ENCODE measurements around the gene UBE2I. TPM values are rescaled to one million over a fixed set of nuclear protein-coding genes. Genes with fewer than 3 reads are reported as not detected.

The UBE2I gene
- total RNA-seq, 4 donors from 2014 or later = 55.4 to 110 (median 58.5) TPM

DNA sequence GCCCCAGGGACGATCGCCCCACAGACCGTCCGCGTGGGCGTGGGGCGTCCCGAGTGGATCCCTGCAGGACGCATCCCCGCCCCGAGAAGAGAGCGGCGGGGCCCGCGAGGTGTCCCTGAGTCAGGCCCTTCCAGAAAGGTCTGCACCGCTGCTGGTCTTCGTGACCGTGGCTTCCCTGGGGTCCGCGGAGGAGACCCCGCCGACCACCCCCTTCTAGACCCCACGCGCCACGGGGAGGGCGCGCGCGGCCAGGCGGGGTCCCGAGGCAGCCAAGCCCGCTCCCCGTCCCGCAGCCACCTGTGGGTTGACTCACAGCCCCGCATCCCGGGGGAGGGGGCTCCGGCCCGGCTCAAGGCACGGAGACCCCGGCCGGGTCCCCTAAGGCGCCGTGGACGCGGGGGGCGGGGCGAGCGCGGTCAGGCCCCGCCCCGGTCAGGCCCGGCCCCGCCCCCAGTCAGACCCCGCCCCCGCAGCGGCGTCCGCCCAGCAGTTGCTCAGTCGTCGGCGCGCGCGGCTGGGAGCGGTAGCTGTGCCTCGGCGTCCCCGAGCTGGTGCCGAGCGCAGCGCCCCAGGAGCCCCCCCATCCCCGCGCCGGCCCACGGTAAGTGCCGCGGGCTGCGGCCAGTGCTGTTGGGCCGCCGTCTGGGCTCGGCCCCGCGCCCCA, 23.8 kb downstream of the UBE2I start, which contains the start of gene BAIAP3:
Gene BAIAP3, plus strand, starts transcription at position 497 of the 664 bp plus-strand sequence. CDS start 4,905 bp downstream, outside the sequence.
- Histone ChIP-seq H3K9me3 (no peaks in the 10 kb centered on the region), H3K36me3 (no peaks in the 10 kb centered on the region), H3K4me3 (peak within 1 kb of the TSS in 3 of 4 donors; percentile 13 to 49 (median 37)), H3K27ac (peak within 1 kb of the TSS; percentile 45 to 70 (median 59)), H3K4me1 (peaks cover 8 to 34% (median 34%) of the 10 kb centered on the region in 4 donors), H3K27me3 (peaks cover 60% of the 10 kb centered on the region)
- WGBS, 2 donors (ENCODE audit: low coverage in 1 of 2) = 3% methylated on average over 24 of the region's 83 CpGs; no CpG with 5 or more reads in 1 of the 2 donors
- TF ChIP-seq POLR2AphosphoS5 (IDR thresholded peaks at IDR 0.05) (peak in 1 of 3 donors; percentile 30), EP300 (IDR thresholded peaks at IDR 0.05; ENCODE audit: low read depth) (no peak)
- peak; percentile 64 for DNase-seq
- in situ Hi-C loops (cut with MboI; ENCODE audit: low pct_ligation_motif_present in 1 of 4, low pct_unique_long_range_greater_than_20kb in 1 of 4, low sequenced_read_pairs in 3 of 4) (no loop called here), intact Hi-C loops (cut with DNase I; ENCODE audit: low total_unique reads) (no loop called here)

DNA sequence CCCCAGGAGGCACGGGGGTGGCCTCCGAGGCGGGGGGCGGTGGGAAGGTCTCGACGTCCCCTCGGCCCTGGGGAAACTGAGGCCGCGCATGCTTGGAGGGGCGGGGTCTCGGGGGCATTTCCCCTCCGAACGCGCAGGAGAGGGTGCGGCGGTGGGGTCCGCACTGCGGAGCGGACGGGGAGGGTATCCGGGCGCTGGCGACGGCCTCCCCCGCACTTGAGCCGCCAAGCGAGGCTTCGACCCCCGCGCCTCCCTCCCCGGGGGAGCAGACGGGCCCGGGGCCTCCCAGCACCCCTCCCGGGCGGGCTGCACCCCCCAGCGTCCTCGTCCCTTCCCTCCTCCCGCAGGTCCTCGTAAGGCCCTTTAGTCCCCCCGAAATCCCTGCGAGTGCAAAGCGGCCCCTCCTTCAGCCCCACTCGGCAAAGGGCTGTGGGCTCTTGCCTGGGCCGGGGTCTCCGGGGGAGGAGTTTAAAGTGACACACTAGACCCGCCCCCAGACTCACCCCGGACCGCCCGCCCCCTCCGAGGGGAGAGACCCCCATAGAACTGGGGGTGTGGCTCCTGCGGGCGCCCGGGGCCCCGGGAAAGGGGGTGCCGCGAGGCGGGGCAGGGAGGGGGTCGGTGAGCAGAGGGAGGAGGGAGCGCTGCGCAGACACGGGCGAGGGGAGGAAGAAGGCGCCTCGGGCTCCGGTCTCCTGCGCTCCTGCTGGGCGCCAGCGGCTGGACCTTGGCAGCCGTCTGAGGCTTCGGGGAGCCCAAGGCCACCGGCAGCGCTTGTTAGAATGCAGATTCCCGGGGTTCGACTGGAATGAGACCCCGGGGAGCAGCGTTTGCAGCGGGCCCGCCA, 24.6 kb downstream of the UBE2I start:
- peaks cover 60% of the 10 kb centered on the region for H3K27me3 ChIP-seq
- no peaks in the 10 kb centered on the region for H3K9me3 ChIP-seq
- 3% methylated on average over 40 of the region's 78 CpGs; no CpG with 5 or more reads in 1 of the 2 donors for WGBS, 2 donors (ENCODE audit: low coverage in 1 of 2)
- no peak overlapping the region for H3K27ac ChIP-seq
- in situ Hi-C loops (cut with MboI; ENCODE audit: low pct_ligation_motif_present in 1 of 4, low pct_unique_long_range_greater_than_20kb in 1 of 4, low sequenced_read_pairs in 3 of 4) (no loop called here), intact Hi-C loops (cut with DNase I; ENCODE audit: low total_unique reads) (no loop called here)
- DNase-seq = no peak
- H3K4me1 ChIP-seq = peaks cover 8 to 34% (median 34%) of the 10 kb centered on the region in 4 donors
- peak overlapping the region in 3 of 4 donors; percentile 13 to 49 (median 37) for H3K4me3 ChIP-seq
- no peaks in the 10 kb centered on the region for H3K36me3 ChIP-seq
- TF ChIP-seq EP300 (IDR thresholded peaks at IDR 0.05; ENCODE audit: low read depth) (no peak), POLR2A (IDR thresholded peaks at IDR 0.05) (no peak), POLR2AphosphoS5 (IDR thresholded peaks at IDR 0.05) (no peak)
- TF ChIP-seq, protein P1, sequence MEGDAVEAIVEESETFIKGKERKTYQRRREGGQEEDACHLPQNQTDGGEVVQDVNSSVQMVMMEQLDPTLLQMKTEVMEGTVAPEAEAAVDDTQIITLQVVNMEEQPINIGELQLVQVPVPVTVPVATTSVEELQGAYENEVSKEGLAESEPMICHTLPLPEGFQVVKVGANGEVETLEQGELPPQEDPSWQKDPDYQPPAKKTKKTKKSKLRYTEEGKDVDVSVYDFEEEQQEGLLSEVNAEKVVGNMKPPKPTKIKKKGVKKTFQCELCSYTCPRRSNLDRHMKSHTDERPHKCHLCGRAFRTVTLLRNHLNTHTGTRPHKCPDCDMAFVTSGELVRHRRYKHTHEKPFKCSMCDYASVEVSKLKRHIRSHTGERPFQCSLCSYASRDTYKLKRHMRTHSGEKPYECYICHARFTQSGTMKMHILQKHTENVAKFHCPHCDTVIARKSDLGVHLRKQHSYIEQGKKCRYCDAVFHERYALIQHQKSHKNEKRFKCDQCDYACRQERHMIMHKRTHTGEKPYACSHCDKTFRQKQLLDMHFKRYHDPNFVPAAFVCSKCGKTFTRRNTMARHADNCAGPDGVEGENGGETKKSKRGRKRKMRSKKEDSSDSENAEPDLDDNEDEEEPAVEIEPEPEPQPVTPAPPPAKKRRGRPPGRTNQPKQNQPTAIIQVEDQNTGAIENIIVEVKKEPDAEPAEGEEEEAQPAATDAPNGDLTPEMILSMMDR (IDR thresholded peaks at IDR 0.05) = no peak

- WGBS, 2 donors (ENCODE audit: low coverage in 1 of 2) = 33% methylated on average over 9 of the region's 9 CpGs; no CpG with 5 or more reads in 1 of the 2 donors
- H3K27ac ChIP-seq = no peak overlapping the region
- H3K4me3 ChIP-seq = peak overlapping the region in 1 of 4 donors; percentile 49
- no peaks in the 10 kb centered on the region for H3K36me3 ChIP-seq
- peaks cover 60% of the 10 kb centered on the region for H3K27me3 ChIP-seq
- no peak for DNase-seq
- H3K4me1 ChIP-seq = peaks cover 8 to 34% (median 34%) of the 10 kb centered on the region in 4 donors
- in situ Hi-C loops (cut with MboI; ENCODE audit: low pct_ligation_motif_present in 1 of 4, low pct_unique_long_range_greater_than_20kb in 1 of 4, low sequenced_read_pairs in 3 of 4) (no loop called here), intact Hi-C loops (cut with DNase I; ENCODE audit: low total_unique reads) (no loop called here)
- no peak for TF ChIP-seq EP300 (IDR thresholded peaks at IDR 0.05; ENCODE audit: low read depth)
- TF ChIP-seq POLR2A (IDR thresholded peaks at IDR 0.05) = no peak
- TF ChIP-seq, protein P1 (IDR thresholded peaks at IDR 0.05) = no peak
- no peak for TF ChIP-seq POLR2AphosphoS5 (IDR thresholded peaks at IDR 0.05)
- H3K9me3 ChIP-seq = no peaks in the 10 kb centered on the region
Observed at GRCh38 chr16:1334739-1335138, 25.3 kb downstream of the UBE2I start.

- no peak for TF ChIP-seq EP300 (IDR thresholded peaks at IDR 0.05; ENCODE audit: low read depth)
- no peak for TF ChIP-seq POLR2A (IDR thresholded peaks at IDR 0.05)
- Histone ChIP-seq H3K27me3 (peaks cover 60% of the 10 kb centered on the region), H3K9me3 (no peaks in the 10 kb centered on the region), H3K4me3 (no peak overlapping the region), H3K36me3 (no peaks in the 10 kb centered on the region), H3K4me1 (peaks cover 8 to 34% (median 34%) of the 10 kb centered on the region in 4 donors), H3K27ac (no peak overlapping the region)
- no peak for DNase-seq
- intact Hi-C loops (cut with DNase I; ENCODE audit: low total_unique reads) (no loop called here), in situ Hi-C loops (cut with MboI; ENCODE audit: low pct_ligation_motif_present in 1 of 4, low pct_unique_long_range_greater_than_20kb in 1 of 4, low sequenced_read_pairs in 3 of 4) (no loop called here)
- 33% methylated on average over 13 of the region's 16 CpGs; no CpG with 5 or more reads in 1 of the 2 donors for WGBS, 2 donors (ENCODE audit: low coverage in 1 of 2)
Observed at GRCh38 chr16:1335211-1335971, 26.0 kb downstream of the UBE2I start.

Measured in transverse colon (tissue), 4 donors.